HG02763 (cell line): Measurements from ENCODE around the gene NNMT.

Experiments
- ATAC-seq: cut with Tn5 transposase; IDR thresholded peaks from one replicate; pipeline ENCODE4 v1.9.1; 2021; ENCODE audit warnings: mild to moderate bottlenecking, moderate library complexity; ENCODE audit not compliant: unreplicated experiment

The NNMT gene

GRCh38 chr11:114262681-114263512, 33.3 kb upstream of the NNMT start:
- no peak for ATAC-seq

GRCh38 chr11:114263513-114264170, 32.6 kb upstream of the NNMT start:
- ATAC-seq: no peak

GRCh38 chr11:114264381-114264780, 31.8 kb upstream of the NNMT start:
- no peak for ATAC-seq

- ATAC-seq: no peak
Measured at GRCh38 chr11:114265122-114265878, 30.9 kb upstream of the NNMT start.

- ATAC-seq: no peak
Measured at GRCh38 chr11:114269498-114269897, 26.7 kb upstream of the NNMT start.

- no peak for ATAC-seq
Measured at GRCh38 chr11:114270531-114271270, 25.5 kb upstream of the NNMT start.

- ATAC-seq: no peak
Measured at GRCh38 chr11:114271316-114271715, 24.9 kb upstream of the NNMT start.

GRCh38 chr11:114272311-114272710, 23.9 kb upstream of the NNMT start:
- ATAC-seq: no peak

GRCh38 chr11:114273071-114273470, 23.1 kb upstream of the NNMT start:
- no peak for ATAC-seq

- no peak for ATAC-seq
Measured at GRCh38 chr11:114273890-114274635, 22.1 kb upstream of the NNMT start.

- no peak for ATAC-seq
Measured at GRCh38 chr11:114274637-114275036, 21.6 kb upstream of the NNMT start.

GRCh38 chr11:114275280-114275679, 20.9 kb upstream of the NNMT start:
- ATAC-seq: no peak

GRCh38 chr11:114276077-114276476, 20.1 kb upstream of the NNMT start:
- ATAC-seq: no peak

- ATAC-seq: no peak
Measured at GRCh38 chr11:114277637-114278341, 18.4 kb upstream of the NNMT start.

GRCh38 chr11:114278342-114279065, 17.7 kb upstream of the NNMT start:
- no peak for ATAC-seq

GRCh38 chr11:114279792-114280546, 16.2 kb upstream of the NNMT start:
- no peak for ATAC-seq

GRCh38 chr11:114280696-114281095, 15.5 kb upstream of the NNMT start:
- ATAC-seq: no peak

- no peak for ATAC-seq
Measured at GRCh38 chr11:114281388-114281956, 14.7 kb upstream of the NNMT start.
